Activated CD8-positive, alpha-beta T cell treated with anti-CD3 and anti-CD28 coated beads, Interleukin-2, amount 10 ng/mL, durations not matched to agents 7 days and 5 days (primary cell): ENCODE results near the gene FUT3. TPM values are rescaled to one million over a fixed set of nuclear protein-coding genes. Genes with fewer than 3 reads are reported as not detected.
"Not testable (repeated sequence)": the region's sequence is repeated elsewhere in the genome, so short reads cannot be mapped to it uniquely, and the experiment has no call there.

Experiments used
- ATAC-seq: fragments of 150-1000 bp; cut with Tn5 transposase; one replicate; pipeline ENCODE4 v1.10.0; 2021; ENCODE audit warnings: moderate library complexity
- CTCF ChIA-PET: fragments of 350-600 bp; sonication (Branson Sonifier 250); formaldehyde crosslinking; loops from one replicate; lab custom pipeline; 2021; ENCODE audit warnings: antibody characterized with exemption; lab: Charles Lee
- POLR2A ChIA-PET: fragments of 350-600 bp; sonication (Branson Sonifier 250); formaldehyde crosslinking; loops from one replicate; lab custom pipeline; 2021; ENCODE audit warnings: antibody characterized with exemption; lab: Charles Lee
- DNase-seq: peaks from one replicate; pipeline ENCODE4 v3.0.0-alpha.2; 2020
- H3K27ac Mint-ChIP-seq: one replicate; pipeline ENCODE4 v1.8.0; 2021; ENCODE audit warnings: mild to moderate bottlenecking, mixed read lengths
- H3K27me3 Mint-ChIP-seq: one replicate; pipeline ENCODE4 v1.8.0; 2021; ENCODE audit warnings: low read depth, mixed read lengths
- H3K36me3 Mint-ChIP-seq: one replicate; pipeline ENCODE4 v1.8.0; 2021; ENCODE audit warnings: low read depth, mixed read lengths
- H3K4me1 Mint-ChIP-seq: one replicate; pipeline ENCODE4 v1.8.0; 2021; ENCODE audit warnings: low read depth, mixed read lengths
- H3K4me3 Mint-ChIP-seq: one replicate; pipeline ENCODE4 v1.8.0; 2021; ENCODE audit warnings: mild to moderate bottlenecking, mixed read lengths
- H3K9me3 Mint-ChIP-seq: one replicate; pipeline ENCODE4 v1.8.0; 2022; ENCODE audit warnings: mixed read lengths; ENCODE audit not compliant: insufficient read depth
- total RNA-seq, 2 experiments: library from RNA; stranded (reverse); gene quantifications; one replicate each; pipeline ENCODE4 v1.2.3, GENCODE V29; 2021

FUT3 gene
- total RNA-seq, 2 experiments from 2014 or later: not detected

GRCh38 chr19:5880196-5880595, 28.9 kb upstream of the FUT3 start:
- CTCF ChIA-PET: no interaction called here
- H3K4me1 Mint-ChIP-seq: peaks cover 1% of the 10 kb centered on the region
- DNase-seq (no peak), ATAC-seq (no peak)
- H3K36me3 Mint-ChIP-seq: no peaks in the 10 kb centered on the region
- no peak overlapping the region for H3K4me3 Mint-ChIP-seq
- no peak overlapping the region for H3K27ac Mint-ChIP-seq
- H3K27me3 Mint-ChIP-seq: peaks cover 5% of the 10 kb centered on the region
- POLR2A ChIA-PET: no interaction called here
- no peaks in the 10 kb centered on the region for H3K9me3 Mint-ChIP-seq

- Mint-ChIP-seq H3K4me3 (no peak overlapping the region), H3K27me3 (peaks cover 5% of the 10 kb centered on the region), H3K4me1 (peaks cover 3% of the 10 kb centered on the region), H3K36me3 (no peaks in the 10 kb centered on the region), H3K27ac (no peak overlapping the region), H3K9me3 (no peaks in the 10 kb centered on the region)
- DNase-seq (no peak), ATAC-seq (no peak)
- CTCF ChIA-PET: no interaction called here
- POLR2A ChIA-PET: no interaction called here
These were observed 26.6 kb upstream of the FUT3 start for GRCh38 chr19:5877882-5878281.

- H3K9me3 Mint-ChIP-seq: no peaks in the 10 kb centered on the region
- H3K27me3 Mint-ChIP-seq: peaks cover 3% of the 10 kb centered on the region
- H3K36me3 Mint-ChIP-seq: no peaks in the 10 kb centered on the region
- POLR2A ChIA-PET: no interaction called here
- CTCF ChIA-PET: no interaction called here
- DNase-seq (no peak), ATAC-seq (no peak)
- no peak overlapping the region for H3K4me3 Mint-ChIP-seq
- no peak overlapping the region for H3K27ac Mint-ChIP-seq
- H3K4me1 Mint-ChIP-seq: peaks cover 3% of the 10 kb centered on the region
These were observed 26.2 kb upstream of the FUT3 start for GRCh38 chr19:5877427-5877826.

GRCh38 chr19:5874496-5874895, 23.2 kb upstream of the FUT3 start:
- CTCF ChIA-PET, DNase-seq, H3K27ac Mint-ChIP-seq, H3K27me3 Mint-ChIP-seq, H3K9me3 Mint-ChIP-seq, ATAC-seq, H3K4me3 Mint-ChIP-seq, H3K36me3 Mint-ChIP-seq, H3K4me1 Mint-ChIP-seq: not testable (repeated sequence)
- POLR2A ChIA-PET: interaction anchor here (0.6 kb wide), 1 partner anchor 898 kb away, joined by 4 read pairs; no protein-coding TSS in a partner anchor

GRCh38 chr19:5873617-5874199, 22.5 kb upstream of the FUT3 start:
- Mint-ChIP-seq H3K4me1 (peaks cover 3% of the 10 kb centered on the region), H3K27ac (no peak overlapping the region), H3K4me3 (no peak overlapping the region), H3K27me3 (no peaks in the 10 kb centered on the region), H3K36me3 (no peaks in the 10 kb centered on the region), H3K9me3 (no peaks in the 10 kb centered on the region)
- ChIA-PET CTCF (no interaction called here), POLR2A (no interaction called here)
- ATAC-seq (no peak), DNase-seq (no peak)

- CTCF ChIA-PET: no interaction called here
- no peak overlapping the region for H3K27ac Mint-ChIP-seq
These were observed 19.7 kb upstream of the FUT3 start for GRCh38 chr19:5870986-5871394.

GRCh38 chr19:5867201-5868136, 16.2 kb upstream of the FUT3 start:
- Mint-ChIP-seq H3K27ac (no peak overlapping the region), H3K9me3 (no peaks in the 10 kb centered on the region), H3K4me1 (no peaks in the 10 kb centered on the region), H3K4me3 (no peak overlapping the region), H3K36me3 (no peaks in the 10 kb centered on the region), H3K27me3 (no peaks in the 10 kb centered on the region)
- no peak for DNase-seq
- POLR2A ChIA-PET: no interaction called here
- CTCF ChIA-PET: no interaction called here
- ATAC-seq: no peak

More at GRCh38 chr19:5870986-5871394, 19.7 kb upstream of the FUT3 start:
- no peak overlapping the region for H3K4me3 Mint-ChIP-seq
- DNase-seq (no peak), ATAC-seq (no peak)
- H3K4me1 Mint-ChIP-seq: peaks cover 3% of the 10 kb centered on the region
- POLR2A ChIA-PET: no interaction called here
- no peaks in the 10 kb centered on the region for H3K9me3 Mint-ChIP-seq
- no peaks in the 10 kb centered on the region for H3K36me3 Mint-ChIP-seq
- no peaks in the 10 kb centered on the region for H3K27me3 Mint-ChIP-seq

GRCh38 chr19:5865772-5866171, 14.5 kb upstream of the FUT3 start:
- POLR2A ChIA-PET: no interaction called here
- no peak overlapping the region for H3K4me3 Mint-ChIP-seq

GRCh38 chr19:5864725-5865486, 13.7 kb upstream of the FUT3 start:
- ChIA-PET POLR2A (interaction anchor here (0.6 kb wide), 1 partner anchor 1243 kb away, joined by 4 read pairs; no protein-coding TSS in a partner anchor), CTCF (no interaction called here)
- DNase-seq (no peak), ATAC-seq (no peak)
- Mint-ChIP-seq H3K4me3 (no peak overlapping the region), H3K27ac (no peak overlapping the region), H3K27me3 (no peaks in the 10 kb centered on the region), H3K4me1 (no peaks in the 10 kb centered on the region), H3K9me3 (no peaks in the 10 kb centered on the region), H3K36me3 (no peaks in the 10 kb centered on the region)

More at GRCh38 chr19:5865772-5866171, 14.5 kb upstream of the FUT3 start:
- ATAC-seq (no peak), DNase-seq (no peak)
- Mint-ChIP-seq H3K27ac (no peak overlapping the region), H3K27me3 (no peaks in the 10 kb centered on the region), H3K36me3 (no peaks in the 10 kb centered on the region), H3K4me1 (no peaks in the 10 kb centered on the region), H3K9me3 (no peaks in the 10 kb centered on the region)
- CTCF ChIA-PET: no interaction called here

- no peak for ATAC-seq
- no peak overlapping the region for H3K27ac Mint-ChIP-seq
- CTCF ChIA-PET: no interaction called here
- H3K4me1 Mint-ChIP-seq: no peaks in the 10 kb centered on the region
- no peak for DNase-seq
- no peaks in the 10 kb centered on the region for H3K27me3 Mint-ChIP-seq
- no peak overlapping the region for H3K4me3 Mint-ChIP-seq
- no peaks in the 10 kb centered on the region for H3K36me3 Mint-ChIP-seq
- POLR2A ChIA-PET: interaction anchor here (0.6 kb wide), 1 partner anchor 1242 kb away, joined by 4 read pairs; no protein-coding TSS in a partner anchor
- no peaks in the 10 kb centered on the region for H3K9me3 Mint-ChIP-seq
These were observed 12.9 kb upstream of the FUT3 start for GRCh38 chr19:5864013-5864720.

- H3K36me3 Mint-ChIP-seq: no peaks in the 10 kb centered on the region
- ATAC-seq: no peak
- no peak overlapping the region for H3K27ac Mint-ChIP-seq
These were observed 11.9 kb upstream of the FUT3 start for GRCh38 chr19:5863030-5863665.

More at GRCh38 chr19:5863030-5863665, 11.9 kb upstream of the FUT3 start:
- H3K4me1 Mint-ChIP-seq: no peaks in the 10 kb centered on the region
- H3K9me3 Mint-ChIP-seq: no peaks in the 10 kb centered on the region
- no peak overlapping the region for H3K4me3 Mint-ChIP-seq
- ChIA-PET POLR2A (no interaction called here), CTCF (no interaction called here)
- DNase-seq: no peak
- no peaks in the 10 kb centered on the region for H3K27me3 Mint-ChIP-seq
